Smooth muscle cell (in vitro differentiated cells): ENCODE measurements around the gene RSRC1. TPM values are rescaled to one million over a fixed set of nuclear protein-coding genes. Genes with fewer than 3 reads are reported as not detected.

ENCODE experiments used
- DNase-seq: peaks from one replicate; lab custom pipeline; 2025; ENCODE audit not compliant: unreplicated experiment; lab: John Stamatoyannopoulos, UW
- H2AFZ ChIP-seq: fragments of 200-600 bp; sonication (generic); 2 replicates; pipeline ENCODE4 v1.6.0; 2016; ENCODE audit warnings: antibody characterized with exemption, low read depth, mild to moderate bottlenecking
- H3F3A ChIP-seq: fragments of 200-600 bp; sonication (generic); 2 replicates; pipeline ENCODE4 v1.6.0; 2017; ENCODE audit warnings: antibody characterized with exemption, low read depth
- H3K27ac ChIP-seq: fragments of 200-600 bp; sonication (generic); 2 replicates; pipeline ENCODE4 v1.5.1; 2016; ENCODE audit warnings: low read depth, mild to moderate bottlenecking
- H3K27me3 ChIP-seq: fragments of 200-600 bp; sonication (generic); 2 replicates; pipeline ENCODE4 v1.6.1; 2016; ENCODE audit warnings: low read depth, mild to moderate bottlenecking
- H3K36me3 ChIP-seq: fragments of 200-600 bp; sonication (generic); 2 replicates; pipeline ENCODE4 v1.5.1; 2016; ENCODE audit warnings: low read depth
- H3K4me1 ChIP-seq: fragments of 200-600 bp; sonication (generic); 2 replicates; pipeline ENCODE4 v1.5.1; 2016; ENCODE audit warnings: low read depth
- H3K4me2 ChIP-seq: fragments of 200-600 bp; sonication (generic); 2 replicates; pipeline ENCODE4 v1.6.0; 2016; ENCODE audit warnings: mild to moderate bottlenecking
- H3K4me3 ChIP-seq: fragments of 200-600 bp; sonication (generic); 2 replicates; pipeline ENCODE4 v1.5.1; 2016; ENCODE audit warnings: mild to moderate bottlenecking
- H3K79me2 ChIP-seq: fragments of 200-600 bp; sonication (generic); 2 replicates; pipeline ENCODE4 v1.6.0; 2016; ENCODE audit warnings: low read depth, mild to moderate bottlenecking
- H3K9ac ChIP-seq: fragments of 200-600 bp; sonication (generic); 2 replicates; pipeline ENCODE4 v1.6.0; 2016; ENCODE audit warnings: low read depth
- H3K9me3 ChIP-seq: fragments of 200-600 bp; sonication (generic); replicated peaks from 2 replicates; pipeline ENCODE4 v1.5.1; 2016; ENCODE audit warnings: low read depth
- H4K20me1 ChIP-seq: fragments of 200-600 bp; sonication (generic); 2 replicates; pipeline ENCODE4 v1.6.0; 2016; ENCODE audit warnings: low read depth
- CTCF ChIP-seq: fragments of 200-600 bp; sonication (generic); IDR thresholded peaks from 2 replicates; pipeline ENCODE4 v1.5.1; 2017; ENCODE audit warnings: borderline replicate concordance, mild to moderate bottlenecking, antibody characterized with exemption; ENCODE audit not compliant: insufficient read depth, poor library complexity, severe bottlenecking
- WGBS: methylation state at CpG from one replicate; pipeline ENCODE4 v1.1.7; 2016; ENCODE audit warnings: low lambda C conversion rate; 5-methylcytosine and 5-hydroxymethylcytosine counted together
- polyA plus RNA-seq: library from polyadenylated mRNA; unstranded; fragments of >200 nt; fragmentation: Nextera tagmentation; extraction: Ambion mirVana; gene quantifications from 2 replicates; pipeline ENCODE4 v1.2.1, GENCODE V29; 2016
- total RNA-seq: library from RNA; depleted of rRNA; stranded (reverse); fragments of >200 nt; gene quantifications from 2 replicates; pipeline ENCODE4 v1.2.3, GENCODE V29; 2014

Gene RSRC1
- total and polyA plus RNA-seq, 2 experiments from 2014 or later = 18.5 to 43.9 TPM

GRCh38 chr3:158528076-158528674 is 418.3 kb downstream of the RSRC1 start:
- H3K27ac ChIP-seq = no peak overlapping the region
- no peaks in the 10 kb centered on the region for H3K4me1 ChIP-seq
- no peaks in the 10 kb centered on the region for H3K79me2 ChIP-seq
- WGBS = 43% methylated on average over 7 of the region's 7 CpGs
- no peaks in the 10 kb centered on the region for H3K36me3 ChIP-seq
- no peak overlapping the region for H3K4me3 ChIP-seq
- H3K4me2 ChIP-seq = peak overlapping the region; percentile 18
- H2AFZ ChIP-seq = no peak overlapping the region
- H3K27me3 ChIP-seq = no peaks in the 10 kb centered on the region
- no peaks in the 10 kb centered on the region for H3K9me3 ChIP-seq
- DNase-seq = no peak
- TF ChIP-seq CTCF = no peak
- H3K9ac ChIP-seq = no peak overlapping the region
- no peaks in the 10 kb centered on the region for H3F3A ChIP-seq
- H4K20me1 ChIP-seq = no peaks in the 10 kb centered on the region

GRCh38 chr3:158531334-158531733 is 421.4 kb downstream of the RSRC1 start:
- H4K20me1 ChIP-seq = no peaks in the 10 kb centered on the region
- no peak overlapping the region for H3K27ac ChIP-seq
- DNase-seq = no peak
- no peaks in the 10 kb centered on the region for H3K79me2 ChIP-seq
- WGBS = 96% methylated on average over 5 of the region's 5 CpGs
- H3K4me2 ChIP-seq = no peak overlapping the region
- no peaks in the 10 kb centered on the region for H3K27me3 ChIP-seq
- H2AFZ ChIP-seq = no peak overlapping the region
- H3K9me3 ChIP-seq = no peaks in the 10 kb centered on the region
- H3F3A ChIP-seq = no peaks in the 10 kb centered on the region
- no peaks in the 10 kb centered on the region for H3K36me3 ChIP-seq
- no peaks in the 10 kb centered on the region for H3K4me1 ChIP-seq
- H3K4me3 ChIP-seq = no peak overlapping the region
- no peak for TF ChIP-seq CTCF
- H3K9ac ChIP-seq = no peak overlapping the region

- H3K36me3 ChIP-seq = no peaks in the 10 kb centered on the region
- H3K27ac ChIP-seq = no peak overlapping the region
- TF ChIP-seq CTCF = peak; percentile 59
- DNase-seq = no peak
- H3K27me3 ChIP-seq = no peaks in the 10 kb centered on the region
- no peaks in the 10 kb centered on the region for H3K9me3 ChIP-seq
- H2AFZ ChIP-seq = no peak overlapping the region
- no peak overlapping the region for H3K4me2 ChIP-seq
- H3K9ac ChIP-seq = no peak overlapping the region
- no peak overlapping the region for H3K4me3 ChIP-seq
- no peaks in the 10 kb centered on the region for H3F3A ChIP-seq
- H4K20me1 ChIP-seq = no peaks in the 10 kb centered on the region
- H3K4me1 ChIP-seq = no peaks in the 10 kb centered on the region
- no peaks in the 10 kb centered on the region for H3K79me2 ChIP-seq
Observed at GRCh38 chr3:158532099-158532734, 422.3 kb downstream of the RSRC1 start.

- no peak overlapping the region for H3K9ac ChIP-seq
- no peak overlapping the region for H3K27ac ChIP-seq
- H4K20me1 ChIP-seq = no peaks in the 10 kb centered on the region
- no peaks in the 10 kb centered on the region for H3K79me2 ChIP-seq
- H3K4me2 ChIP-seq = no peak overlapping the region
- no peaks in the 10 kb centered on the region for H3F3A ChIP-seq
- no peaks in the 10 kb centered on the region for H3K36me3 ChIP-seq
- WGBS = 87% methylated on average over 2 of the region's 2 CpGs
- H3K4me1 ChIP-seq = no peaks in the 10 kb centered on the region
- no peak for DNase-seq
- no peaks in the 10 kb centered on the region for H3K9me3 ChIP-seq
- no peak overlapping the region for H2AFZ ChIP-seq
- TF ChIP-seq CTCF = no peak
- no peaks in the 10 kb centered on the region for H3K27me3 ChIP-seq
- H3K4me3 ChIP-seq = no peak overlapping the region
Observed at GRCh38 chr3:158535918-158536317, 426.0 kb downstream of the RSRC1 start.
